GM11168 (cell line): ENCODE measurements around the gene FDX2.

Experiments used
- in situ Hi-C: fragments of 300-500 bp; cut with MboI; formaldehyde crosslinking; loops from one replicate; pipeline ENCODE4 v1.12.0; 2022; ENCODE audit warnings: low sequenced_read_pairs; ENCODE audit not compliant: unreplicated experiment

The FDX2 gene

DNA sequence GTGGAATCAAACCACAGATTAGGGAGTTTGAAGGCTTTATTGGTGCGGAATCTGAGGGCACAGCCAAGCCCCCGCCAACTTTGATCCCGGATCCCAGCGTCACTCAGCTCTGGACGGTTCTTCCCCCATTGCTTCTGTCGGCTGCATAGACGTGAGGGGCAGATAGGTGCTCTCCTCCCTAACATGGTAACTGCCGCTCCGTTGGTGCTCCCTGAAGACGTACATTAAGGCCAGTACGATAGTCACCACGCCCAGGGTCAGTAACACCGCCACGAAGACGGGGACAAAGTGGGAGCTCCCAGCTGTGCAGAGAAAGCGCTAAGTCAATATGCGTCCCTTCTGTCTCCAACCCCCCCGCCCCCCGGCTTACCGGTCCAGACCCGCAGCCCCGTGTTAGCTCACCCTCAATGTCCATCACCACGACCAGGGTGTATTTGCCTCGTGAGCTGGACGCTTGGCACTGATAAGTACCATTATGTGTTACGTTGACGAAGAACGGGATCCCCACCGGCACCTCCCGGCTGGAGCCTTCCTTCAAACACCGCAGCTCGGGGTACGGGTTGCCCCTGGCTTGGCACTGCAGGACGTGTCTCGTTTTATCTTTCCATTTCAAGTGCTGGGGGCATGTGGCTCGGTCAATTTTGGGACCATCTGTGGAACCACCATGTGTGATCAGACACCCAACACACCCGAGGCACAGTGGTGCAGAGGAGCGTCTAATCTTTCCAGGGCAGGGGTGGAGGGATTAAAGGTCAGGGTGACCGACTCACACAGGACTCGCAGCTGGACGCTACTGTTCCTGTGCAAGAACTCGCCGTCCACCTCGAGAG is 18.2 kb upstream of the FDX2 start:
- in situ Hi-C loops: no loop called here

DNA sequence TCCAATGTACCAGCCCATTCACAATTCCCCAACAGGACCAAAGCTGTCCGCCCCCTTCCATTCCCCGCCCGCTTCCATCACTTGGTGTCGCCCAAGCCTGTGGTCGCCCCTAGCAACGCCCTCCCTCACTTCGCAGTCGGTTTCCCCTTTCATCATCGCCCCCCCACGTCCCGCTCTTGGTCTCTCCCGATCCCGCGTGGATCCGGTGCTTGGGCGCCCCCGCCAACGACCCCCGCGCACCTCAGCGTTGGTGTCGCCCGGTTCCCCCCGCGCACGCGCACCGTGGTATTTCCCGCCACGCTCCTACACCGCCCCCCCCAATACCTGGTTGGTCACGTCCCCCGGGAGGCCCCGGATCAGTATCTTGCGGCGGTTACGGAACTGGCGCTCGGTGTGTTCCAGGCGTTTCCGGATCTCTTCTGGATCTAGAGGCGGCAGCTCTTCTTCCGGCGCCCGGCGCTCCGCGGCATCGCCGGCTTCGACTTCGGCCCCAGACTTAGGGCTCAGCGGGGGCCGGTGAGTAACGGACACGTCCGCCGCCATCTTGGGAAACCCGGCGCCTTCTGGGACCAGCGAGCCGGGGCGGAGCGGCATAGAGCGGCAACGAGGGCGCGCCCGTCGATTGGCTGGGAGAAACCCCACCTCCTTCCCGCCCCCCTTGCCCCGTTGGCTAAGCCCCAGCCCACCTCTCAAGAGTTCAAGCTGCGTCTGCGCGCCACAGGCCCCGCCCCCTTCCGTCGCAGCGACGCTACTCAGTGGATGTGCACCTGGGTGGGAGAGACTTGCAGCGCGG is 17.3 kb upstream of the FDX2 start, which contains the start of gene RAVER1:
Gene RAVER1, minus strand, starts transcription at position 565 of the 793 bp plus-strand sequence. Its CDS starts 22 bp downstream, at position 543.
- in situ Hi-C loops: no loop called here

DNA sequence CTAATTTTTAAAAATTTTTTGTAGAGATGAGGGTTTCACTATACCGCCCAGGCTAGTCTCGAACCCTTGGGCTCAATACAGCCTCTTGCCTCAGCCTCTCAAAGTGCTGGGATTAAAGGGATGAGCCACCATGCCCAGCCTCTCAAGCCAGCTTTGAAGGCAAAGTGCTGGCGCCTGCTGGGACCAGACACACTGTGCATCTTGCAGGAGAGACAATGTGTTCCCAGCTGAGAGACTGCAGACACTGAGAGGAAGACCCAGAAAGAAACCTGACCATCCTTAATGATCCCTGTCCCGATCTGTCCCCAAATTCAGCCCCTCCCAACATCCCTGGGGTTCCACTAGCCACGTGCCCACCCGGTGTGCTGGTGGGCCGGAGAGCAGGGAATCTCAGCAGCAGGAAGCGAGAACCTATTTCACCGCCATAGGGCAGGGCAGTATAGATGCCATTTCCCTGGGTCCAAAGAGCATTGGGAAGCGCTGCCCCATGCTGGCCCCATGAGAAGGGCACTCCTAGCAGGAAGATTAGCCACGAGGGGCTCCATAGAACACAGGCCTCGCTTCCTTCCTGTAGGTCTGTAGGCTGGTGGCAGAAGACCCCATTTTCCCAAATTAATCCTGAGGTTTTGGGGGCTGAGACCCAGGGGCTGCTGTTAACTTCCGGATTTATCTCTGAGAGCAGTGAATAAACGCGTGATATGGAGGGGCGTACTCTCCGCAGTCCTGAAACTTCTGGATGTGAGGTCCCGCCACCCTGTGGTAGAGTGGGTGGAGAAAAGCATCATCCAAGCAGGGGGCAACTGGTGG is 16.5 kb upstream of the FDX2 start:
- in situ Hi-C loops: no loop called here

DNA sequence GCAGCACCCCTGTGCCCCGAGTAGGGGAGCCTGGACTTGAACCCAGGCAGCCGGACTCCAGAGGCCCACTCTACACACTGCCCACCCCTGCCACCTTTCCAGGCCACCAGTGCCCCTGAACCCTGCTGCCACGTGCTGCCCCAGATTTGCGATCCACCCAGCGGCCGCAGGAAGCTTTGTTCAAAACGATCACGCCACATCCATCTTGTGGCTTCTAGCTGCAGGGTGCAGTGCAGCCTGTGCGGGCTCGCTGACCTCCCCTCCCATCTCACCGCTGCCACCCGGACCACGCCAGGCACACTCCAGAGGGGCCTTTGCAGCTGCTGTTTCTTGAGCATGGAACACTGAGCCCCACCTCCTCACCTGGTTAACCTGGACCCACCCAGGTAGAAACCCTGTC is 13.7 kb upstream of the FDX2 start:
- in situ Hi-C loops: no loop called here

DNA sequence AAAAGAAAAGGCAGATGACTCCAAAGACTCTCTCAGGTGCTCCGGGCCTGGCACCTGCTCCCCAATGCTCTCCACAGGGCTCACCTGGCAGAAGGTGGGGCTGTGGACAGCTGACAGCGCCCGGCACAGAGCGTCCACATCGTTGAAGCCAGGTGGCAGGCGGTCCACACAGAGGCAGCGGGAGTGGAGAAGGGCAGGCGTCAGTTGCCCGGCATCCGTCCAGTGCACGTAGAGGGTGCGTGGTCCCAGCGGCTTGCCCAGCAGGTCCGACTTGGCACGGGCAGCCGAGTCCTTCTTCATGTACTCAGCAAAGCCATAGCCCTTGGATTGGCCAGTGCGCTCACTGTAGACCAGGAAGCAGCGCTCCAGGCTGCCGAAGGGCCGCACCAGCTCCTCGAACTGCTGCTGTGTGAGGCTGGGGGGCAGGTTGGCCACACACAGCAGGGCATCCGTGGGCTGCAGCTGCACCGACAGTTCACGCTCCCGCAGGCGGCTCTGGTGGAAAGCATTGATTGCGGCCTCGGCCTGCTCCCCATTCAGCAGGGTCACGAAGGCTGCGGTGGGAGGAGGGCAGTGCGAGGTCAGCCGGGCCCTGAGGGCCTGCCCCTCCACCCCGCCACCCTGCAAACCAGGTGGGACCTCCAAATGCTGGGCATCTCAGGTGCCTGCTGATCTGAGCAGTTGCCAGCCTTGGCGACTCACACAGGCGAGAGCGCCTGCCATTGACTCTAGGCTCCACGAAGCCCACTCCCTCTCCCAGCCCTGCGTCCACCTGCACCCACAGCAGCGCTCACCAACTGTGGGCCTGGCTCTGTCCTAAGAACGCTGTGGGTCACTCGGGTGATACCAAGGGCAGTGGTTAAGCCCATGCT is 13.0 kb upstream of the FDX2 start:
- in situ Hi-C loops: no loop called here

DNA sequence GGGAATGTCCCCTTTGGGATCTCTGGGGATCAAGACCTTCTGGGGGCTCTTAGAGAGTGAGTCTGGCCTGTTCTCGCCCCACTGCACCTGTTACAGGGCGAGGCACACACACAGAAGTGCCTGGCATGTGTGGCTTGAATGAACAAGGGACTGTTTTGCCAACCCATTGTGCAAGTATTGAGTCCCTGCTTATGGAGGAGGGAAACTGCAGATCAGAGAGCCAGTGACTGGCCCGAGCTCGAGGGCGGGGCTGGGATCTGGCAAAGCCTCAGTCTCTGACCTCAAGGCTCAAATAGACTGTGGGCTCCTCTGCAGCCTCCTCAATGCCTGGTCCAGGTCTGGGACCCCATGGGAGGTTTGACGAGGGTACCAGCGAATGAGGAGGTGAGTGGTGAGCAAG is 12.0 kb upstream of the FDX2 start:
- in situ Hi-C loops: no loop called here

DNA sequence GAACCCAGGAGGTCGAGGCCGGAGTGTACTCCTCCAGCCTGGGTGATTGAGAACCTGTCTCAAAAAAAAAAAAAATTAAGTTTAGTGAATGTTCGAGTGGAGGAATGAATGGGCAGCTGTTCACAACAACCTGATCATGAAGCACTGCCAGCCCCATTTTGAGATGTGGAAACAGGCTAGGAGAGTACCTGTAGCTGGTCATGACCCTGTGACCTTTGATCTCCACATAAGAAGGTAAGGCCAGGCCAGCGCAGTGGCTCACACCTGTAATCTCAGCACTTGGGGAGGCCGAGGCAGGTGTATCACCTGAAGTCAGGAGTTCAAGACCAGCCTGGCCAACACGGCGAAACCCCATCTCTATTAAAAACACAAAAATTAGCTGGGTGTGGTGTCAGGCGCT is 9.9 kb upstream of the FDX2 start:
- in situ Hi-C loops: no loop called here

DNA sequence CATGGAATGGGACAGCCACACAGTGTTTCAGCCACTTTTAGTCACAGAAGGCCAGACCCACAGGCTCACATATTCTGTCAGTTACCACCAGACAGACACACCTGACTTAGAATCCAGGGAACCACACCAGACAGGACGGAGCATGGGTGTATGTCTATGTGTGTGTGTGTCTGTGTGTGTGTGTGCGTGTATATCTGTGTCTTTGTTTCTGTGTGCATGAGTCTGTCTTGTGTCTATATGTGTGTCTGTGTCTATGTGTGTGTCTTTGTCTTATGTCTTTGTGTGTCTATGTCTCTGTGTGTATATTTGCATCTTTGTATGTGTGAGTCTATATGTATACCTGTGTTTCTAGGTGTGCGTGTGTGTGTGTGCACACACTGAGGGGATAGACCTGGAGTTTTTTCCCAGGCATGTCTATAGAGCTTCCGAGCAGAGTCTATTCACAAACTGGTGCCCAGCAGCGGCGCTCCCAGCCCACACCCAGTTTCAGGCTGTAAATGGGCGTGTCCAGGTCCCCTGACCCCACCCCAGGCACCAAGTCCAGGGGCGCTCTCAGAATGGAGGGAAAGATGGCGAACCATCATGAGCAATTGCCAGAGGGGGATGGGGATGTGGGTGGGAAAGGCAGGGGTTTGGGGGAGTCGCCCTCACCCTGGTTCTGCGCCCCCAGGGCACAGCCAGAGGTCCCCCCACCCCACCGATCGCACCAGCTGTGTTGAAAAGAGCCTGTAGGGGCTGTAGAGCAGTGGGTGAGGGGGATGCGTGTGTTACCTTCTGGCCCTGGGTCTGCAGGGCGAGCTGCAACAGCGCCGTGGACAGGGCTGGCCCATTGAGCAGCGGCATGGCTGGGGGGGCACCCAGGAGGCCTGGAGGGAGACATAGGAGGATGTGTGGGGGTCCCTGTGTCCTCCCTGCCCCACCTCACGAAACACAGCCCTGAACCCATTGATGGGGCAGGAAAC is 6.3 kb upstream of the FDX2 start:
- in situ Hi-C loops: no loop called here

DNA sequence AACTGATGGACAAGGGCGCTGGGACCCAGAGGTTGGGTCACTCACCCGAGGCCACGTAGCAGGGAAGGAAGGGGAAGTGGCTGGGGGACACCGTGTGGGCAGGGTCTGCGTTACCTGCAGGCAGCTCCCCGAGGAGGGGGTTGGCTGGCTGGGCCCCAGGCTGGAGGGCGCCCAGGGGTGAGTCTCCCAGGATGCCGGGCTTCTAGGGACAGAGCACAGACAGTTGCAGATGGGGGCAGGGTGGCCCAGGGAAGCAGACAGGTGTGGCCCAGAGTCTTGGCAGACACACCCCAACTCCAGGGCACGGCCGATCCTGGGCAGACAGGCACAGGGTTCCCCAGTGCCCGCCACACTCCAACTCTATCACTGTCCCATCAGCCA is 5.6 kb upstream of the FDX2 start:
- in situ Hi-C loops: no loop called here

DNA sequence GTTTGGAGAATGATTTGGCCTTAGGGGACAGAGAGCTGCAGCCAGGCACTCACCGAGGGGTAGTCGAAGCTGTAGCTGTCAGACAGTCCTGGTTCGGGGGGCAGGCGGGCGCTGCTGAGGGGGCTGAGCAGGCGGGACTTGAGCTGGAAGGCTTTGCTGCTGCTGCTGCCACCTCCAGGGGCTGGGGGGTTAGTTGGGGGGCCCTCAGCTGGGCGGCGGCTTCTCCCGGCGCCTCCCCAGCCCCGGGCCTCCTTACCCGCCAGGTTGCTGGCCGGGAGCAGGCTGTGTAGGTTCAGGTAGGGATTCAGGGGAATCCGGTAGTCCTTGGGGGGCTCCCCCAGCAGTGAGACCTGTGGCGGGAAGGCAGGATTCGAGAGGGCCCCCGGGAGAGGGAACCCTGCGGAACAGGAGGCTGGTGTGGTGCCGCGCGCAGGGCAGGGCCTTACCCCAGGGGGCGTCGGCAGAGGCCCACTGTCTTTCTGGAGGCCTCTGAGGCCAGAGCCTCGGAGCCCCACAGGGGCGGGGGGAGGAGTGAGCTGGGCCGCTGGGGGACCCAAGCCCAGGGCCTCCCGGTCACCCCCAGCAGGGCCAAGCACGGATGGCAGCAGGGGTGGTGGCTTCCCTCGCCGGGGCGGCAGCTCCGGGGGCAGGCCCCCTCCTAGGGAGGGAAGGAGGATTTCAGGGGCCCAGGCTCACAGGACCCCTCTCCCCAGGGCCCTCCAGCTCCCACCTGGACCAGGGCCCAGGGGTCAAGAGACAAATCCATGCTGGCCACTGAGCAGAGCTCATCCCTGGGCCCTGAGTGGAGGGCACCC is 5.0 kb upstream of the FDX2 start:
- in situ Hi-C loops: no loop called here

DNA sequence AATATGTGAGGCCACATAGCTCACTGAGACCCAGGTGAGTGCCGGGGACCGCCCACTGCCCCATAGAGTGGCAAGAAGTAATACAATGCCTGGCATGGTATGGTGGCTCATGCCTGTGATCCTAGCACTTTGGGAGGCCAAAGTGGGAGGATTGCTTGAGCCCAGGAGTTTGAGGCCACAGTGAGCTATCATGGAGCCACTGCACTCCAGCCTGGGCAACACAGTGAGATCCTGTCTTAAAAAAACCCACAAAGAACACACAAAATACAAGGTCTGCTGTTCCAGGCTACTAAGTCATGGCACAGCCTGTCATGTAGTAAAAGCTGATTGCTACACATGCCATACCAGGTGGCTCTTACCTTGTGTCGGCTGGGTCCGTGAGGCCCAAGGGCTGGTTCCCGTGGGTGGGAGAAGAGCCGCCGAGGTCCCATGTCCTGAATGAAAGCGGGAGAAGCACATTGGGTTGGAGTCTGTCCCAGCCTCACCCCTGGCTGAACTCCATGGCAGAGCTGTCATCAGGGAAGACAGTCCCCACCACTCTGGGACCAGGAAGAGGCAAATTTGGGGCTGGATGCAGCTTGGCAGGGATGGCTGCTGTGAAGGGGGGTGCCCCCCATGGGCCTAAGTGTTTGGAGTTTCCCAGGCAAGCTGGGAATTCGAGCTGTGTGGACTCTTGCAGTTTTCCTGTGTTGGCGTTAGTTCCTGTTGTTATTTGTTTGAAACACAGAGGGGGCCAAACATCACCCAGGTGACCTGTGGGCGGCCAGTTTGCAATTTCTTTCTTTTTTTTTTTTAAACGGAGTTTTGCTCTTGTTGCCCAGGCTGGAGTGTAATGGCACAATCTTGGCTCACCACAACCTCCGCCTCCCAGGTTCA is 3.2 kb upstream of the FDX2 start:
- in situ Hi-C loops: no loop called here

DNA sequence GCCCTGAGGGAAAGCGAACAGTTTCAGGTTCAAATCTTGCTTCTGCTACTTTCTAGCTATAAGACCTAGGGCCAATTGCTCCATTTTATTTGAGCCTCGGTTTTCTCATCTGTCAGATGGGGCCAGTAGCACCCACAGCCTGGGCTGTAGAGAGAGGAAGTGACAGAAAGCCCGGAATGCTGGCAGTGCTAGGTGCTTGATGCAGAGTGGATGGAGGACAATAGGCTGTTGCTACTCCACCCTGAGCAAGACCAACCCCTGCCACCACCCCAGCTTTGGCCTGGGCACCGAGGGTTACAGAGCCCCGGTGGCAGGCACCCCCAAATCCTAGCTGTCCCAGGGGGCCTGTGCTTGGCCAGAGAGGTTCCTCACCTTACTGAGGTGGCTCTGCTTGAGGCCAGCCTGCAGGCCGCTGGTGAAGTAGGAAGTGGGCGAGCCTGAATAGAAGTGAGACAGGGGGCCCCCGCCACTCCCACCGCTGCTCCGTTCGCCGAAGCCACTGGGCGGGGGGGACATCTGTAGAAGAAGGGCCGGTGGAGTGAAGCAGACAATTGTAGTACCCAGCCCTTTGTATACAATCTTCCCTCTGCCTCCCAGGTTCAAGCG is 2.1 kb upstream of the FDX2 start:
- in situ Hi-C loops: no loop called here

DNA sequence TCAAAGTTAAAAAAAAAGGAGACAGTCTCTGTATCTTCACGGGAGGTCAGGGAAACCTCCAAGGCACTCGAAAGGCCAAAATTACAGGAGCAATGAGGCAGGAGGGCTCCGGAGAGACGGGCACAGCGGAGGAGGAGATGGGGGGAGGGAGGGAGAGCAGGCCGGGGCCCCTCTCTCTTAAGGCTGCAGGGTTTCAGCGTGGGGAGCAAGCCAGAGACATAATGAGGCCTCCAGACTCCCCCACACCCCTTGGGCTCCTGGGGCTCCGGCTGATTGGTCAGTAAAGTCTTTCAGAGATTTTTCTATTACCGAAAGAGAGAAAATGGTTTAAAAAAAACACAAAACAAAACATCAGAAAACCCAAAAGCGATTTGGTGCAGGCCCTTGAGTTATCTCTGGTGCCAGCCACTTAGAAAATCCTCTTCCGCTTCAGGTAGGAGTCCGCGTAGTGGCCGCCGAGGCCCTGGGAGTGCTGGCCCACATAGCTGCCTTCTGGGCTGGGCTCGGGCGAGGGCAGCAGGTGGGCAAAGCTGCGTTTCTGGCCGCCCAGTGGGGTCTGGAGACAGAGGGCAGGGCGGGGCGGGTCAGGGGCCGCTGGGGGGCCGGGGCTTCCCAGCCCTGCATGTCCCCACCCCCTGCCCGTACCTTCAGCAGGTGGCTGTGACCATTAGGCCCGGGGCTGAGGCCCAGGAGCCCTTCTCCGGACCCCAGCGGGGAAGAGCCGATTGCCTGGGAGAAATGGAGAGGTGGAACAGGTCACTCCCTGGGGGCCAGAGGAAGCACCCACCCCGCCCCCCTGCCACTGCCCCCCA is 1.4 kb upstream of the FDX2 start:
- in situ Hi-C loops: no loop called here

DNA sequence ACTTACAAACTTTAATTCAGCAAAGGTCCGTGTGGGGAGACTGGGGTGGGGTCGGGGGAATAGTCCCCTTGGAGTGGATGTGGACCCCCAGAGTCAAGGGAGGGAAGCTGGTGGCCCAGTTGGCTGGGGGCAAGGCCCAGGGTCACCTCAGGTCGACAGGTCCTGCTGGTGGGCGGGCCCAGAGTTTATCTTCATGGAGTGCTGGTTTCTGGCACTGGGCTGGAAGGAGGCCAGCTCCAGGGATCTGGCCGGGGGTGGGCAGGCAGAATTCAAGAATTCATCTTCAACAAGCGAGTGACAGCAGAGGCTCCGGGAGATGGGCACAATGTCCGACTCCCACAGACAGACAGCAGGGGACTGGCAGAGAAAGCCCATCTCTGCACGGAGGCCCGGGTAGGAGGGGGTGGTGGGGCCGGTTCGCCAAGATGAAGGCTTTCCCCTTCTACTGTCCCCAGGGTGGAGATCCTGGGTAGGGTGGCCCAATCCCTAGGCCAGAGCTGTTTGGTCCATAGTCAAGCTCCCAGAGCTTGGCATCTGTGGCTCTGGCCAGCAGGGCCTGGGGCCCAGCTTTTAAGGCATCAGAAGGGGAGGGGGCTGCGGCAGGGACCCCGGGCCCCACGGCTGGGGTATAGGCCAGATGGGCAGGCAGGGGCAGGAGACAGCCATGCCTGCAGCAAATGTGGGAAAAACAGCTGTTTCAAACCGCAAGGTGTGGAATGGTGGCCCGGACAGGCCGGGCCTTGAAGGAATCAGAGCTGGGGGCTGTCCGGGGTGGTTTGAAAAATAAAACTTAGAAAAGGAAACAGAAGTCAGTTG is 622 bp upstream of the FDX2 start:
- in situ Hi-C loops: no loop called here

DNA sequence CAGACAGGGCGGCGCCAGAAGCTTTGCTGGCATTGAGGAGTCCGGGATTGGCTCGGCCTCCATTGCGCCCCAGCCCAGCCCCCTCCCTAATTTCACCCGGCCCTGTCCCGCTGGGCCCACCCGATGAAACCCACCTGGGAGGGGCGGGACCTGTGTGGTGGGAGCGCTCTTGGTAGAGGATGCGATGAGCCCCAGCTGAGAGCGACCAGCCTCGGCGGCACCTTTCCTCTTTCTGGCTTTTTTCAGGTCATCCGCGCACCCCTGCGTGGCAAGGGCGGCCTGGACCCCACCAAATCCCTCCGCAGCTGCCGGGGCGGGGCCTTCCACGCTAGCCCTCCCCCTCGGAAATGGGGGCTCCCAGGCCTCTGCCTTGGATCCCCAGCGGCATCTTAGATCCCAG is 6.4 kb downstream of the FDX2 start, which contains the start of gene ZGLP1:
Gene ZGLP1, minus strand, starts transcription at position 393 of the 400 bp plus-strand sequence.
- in situ Hi-C loops: loop anchor here (5.0 kb wide), 1 partner anchor 42 kb away; no protein-coding TSS in a partner anchor
